H9 (cell line): ENCODE measurements around the gene EFEMP1. TPM values are rescaled to one million over a fixed set of nuclear protein-coding genes. Genes with fewer than 3 reads are reported as not detected.
A peak's percentile ranks its signal among the peaks of the same experiment; 100 is the strongest.

Experiments
- DNase-seq: peaks from one replicate; pipeline ENCODE4 v3.0.0-alpha.2; 2017
- H2AFZ ChIP-seq: one replicate; pipeline ENCODE4 v1.6.1; 2013; ENCODE audit warnings: mild to moderate bottlenecking, low read length, control low read depth, moderate library complexity
- H2AK5ac ChIP-seq: 2 replicates; pipeline ENCODE4 v1.6.1; 2013; ENCODE audit warnings: low read length, control low read depth, mixed read lengths; ENCODE audit not compliant: insufficient read length
- H2BK120ac ChIP-seq: one replicate; pipeline ENCODE4 v1.6.1; 2013; ENCODE audit warnings: low read depth, mild to moderate bottlenecking, low read length, control low read depth, inconsistent platforms; ENCODE audit not compliant: poor library complexity, severe bottlenecking
- H2BK12ac ChIP-seq: 2 replicates; pipeline ENCODE4 v1.6.1; 2013; ENCODE audit warnings: low read length, control low read depth, mixed read lengths, low read depth; ENCODE audit not compliant: insufficient read length
- H2BK15ac ChIP-seq: 2 replicates; pipeline ENCODE4 v1.6.1; 2013; ENCODE audit warnings: low read depth, low read length, control low read depth
- H2BK20ac ChIP-seq: one replicate; pipeline ENCODE4 v1.6.1; 2013; ENCODE audit warnings: low read depth, mild to moderate bottlenecking, low read length, control low read depth, inconsistent platforms; ENCODE audit not compliant: poor library complexity, severe bottlenecking
- H2BK5ac ChIP-seq: 2 replicates; pipeline ENCODE4 v1.6.1; 2013; ENCODE audit warnings: low read length, control low read depth, mixed read lengths; ENCODE audit not compliant: insufficient read length
- H3K14ac ChIP-seq: 2 replicates; pipeline ENCODE4 v1.6.1; 2013; ENCODE audit warnings: low read length, control low read depth; ENCODE audit not compliant: insufficient read depth
- H3K18ac ChIP-seq: 2 replicates; pipeline ENCODE4 v1.6.1; 2013; ENCODE audit warnings: low read depth, mild to moderate bottlenecking, mixed read lengths, low read length, control low read depth; ENCODE audit not compliant: insufficient read length
- H3K23ac ChIP-seq: 2 replicates; pipeline ENCODE4 v1.6.1; 2013; ENCODE audit warnings: low read length, control low read depth, mixed read lengths, low read depth; ENCODE audit not compliant: insufficient read length
- H3K23me2 ChIP-seq: 2 replicates; pipeline ENCODE4 v1.6.1; 2013; ENCODE audit warnings: low read depth, mild to moderate bottlenecking, mixed read lengths, low read length, control low read depth; ENCODE audit not compliant: insufficient read length, poor library complexity, severe bottlenecking
- H3K27ac ChIP-seq: 2 replicates; pipeline ENCODE4 v1.5.1; 2013; ENCODE audit warnings: low read length, control low read depth, mixed read lengths, low read depth; ENCODE audit not compliant: insufficient read length
- H3K27me3 ChIP-seq: 2 replicates; pipeline ENCODE4 v1.6.1; 2013; ENCODE audit warnings: low read length, control low read depth, inconsistent platforms; ENCODE audit not compliant: insufficient read depth
- H3K4ac ChIP-seq: 2 replicates; pipeline ENCODE4 v1.6.1; 2013; ENCODE audit warnings: low read depth, mild to moderate bottlenecking, control low read depth, inconsistent platforms, low read length, moderate library complexity
- H3K4me1 ChIP-seq: 2 replicates; pipeline ENCODE4 v1.6.1; 2013; ENCODE audit warnings: low read length, control low read depth, inconsistent platforms; ENCODE audit not compliant: insufficient read depth
- H3K4me2 ChIP-seq: 2 replicates; pipeline ENCODE4 v1.6.1; 2013; ENCODE audit warnings: low read length, control low read depth, mixed read lengths; ENCODE audit not compliant: insufficient read length, insufficient read depth
- H3K56ac ChIP-seq: 2 replicates; pipeline ENCODE4 v1.6.1; 2013; ENCODE audit warnings: low read depth, mild to moderate bottlenecking, mixed read lengths, low read length, control low read depth; ENCODE audit not compliant: insufficient read length
- H3K79me1 ChIP-seq: 2 replicates; pipeline ENCODE4 v1.6.1; 2013; ENCODE audit warnings: low read depth, mild to moderate bottlenecking, moderate library complexity, low read length, control low read depth, inconsistent platforms; ENCODE audit not compliant: insufficient read depth, poor library complexity, severe bottlenecking
- H3K79me2 ChIP-seq: 2 replicates; pipeline ENCODE4 v1.6.1; 2013; ENCODE audit warnings: low read length, control low read depth, inconsistent platforms; ENCODE audit not compliant: insufficient read depth
- H3K9ac ChIP-seq: 2 replicates; pipeline ENCODE4 v1.6.1; 2013; ENCODE audit warnings: low read length, control low read depth, mixed read lengths; ENCODE audit not compliant: insufficient read length; ENCODE audit errors: extremely low read depth
- H3K9me3 ChIP-seq: one replicate; pipeline ENCODE4 v1.6.1; 2013; ENCODE audit warnings: low read depth, low read length, inconsistent platforms; ENCODE audit not compliant: control insufficient read depth
- H3T11ph ChIP-seq: one replicate; pipeline ENCODE4 v1.6.1; 2013; ENCODE audit warnings: mild to moderate bottlenecking, low read length, control low read depth, inconsistent platforms
- H4K20me1 ChIP-seq: one replicate; pipeline ENCODE4 v1.6.1; 2013; ENCODE audit not compliant: control insufficient read depth, insufficient read length, insufficient read depth
- H4K5ac ChIP-seq: 2 replicates; pipeline ENCODE4 v1.6.1; 2013; ENCODE audit warnings: low read depth, mild to moderate bottlenecking, mixed read lengths, low read length, control low read depth; ENCODE audit not compliant: insufficient read length
- H4K8ac ChIP-seq: replicated peaks from 2 replicates; pipeline ENCODE4 v1.6.1; 2013; ENCODE audit warnings: low read length, control low read depth, mixed read lengths, low read depth; ENCODE audit not compliant: insufficient read length
- H4K91ac ChIP-seq: 2 replicates; pipeline ENCODE4 v1.6.1; 2013; ENCODE audit warnings: low read depth, mild to moderate bottlenecking, moderate library complexity, mixed read lengths, low read length, control low read depth; ENCODE audit not compliant: insufficient read length
- H3K27ac Mint-ChIP-seq, 3 experiments: 2 replicates in 2 of 3; 3 replicates in 1 of 3; pipeline ENCODE4 v1.8.0; 2020 to 2021; ENCODE audit warnings: mixed read lengths in 3 of 3, mild to moderate bottlenecking in 1 of 3, moderate library complexity in 1 of 3
- H3K27me3 Mint-ChIP-seq: 2 replicates; pipeline ENCODE4 v1.8.0; 2021; ENCODE audit warnings: low read depth, mild to moderate bottlenecking, moderate library complexity, mixed read lengths
- H3K36me3 Mint-ChIP-seq, 3 experiments: 2 replicates in 2 of 3; 3 replicates in 1 of 3; pipeline ENCODE4 v1.8.0; 2020 to 2021; ENCODE audit warnings: low read depth in 3 of 3, mixed read lengths in 3 of 3; ENCODE audit not compliant: insufficient read depth in 1 of 3
- H3K4me1 Mint-ChIP-seq, 2 experiments: 2 replicates each; pipeline ENCODE4 v1.8.0; 2020; ENCODE audit warnings: mixed read lengths in 2 of 2
- H3K4me3 Mint-ChIP-seq, 2 experiments: 2 replicates in 1 of 2; 3 replicates in 1 of 2; pipeline ENCODE4 v1.8.0; 2020 to 2021; ENCODE audit warnings: mild to moderate bottlenecking in 2 of 2, mixed read lengths in 2 of 2, moderate library complexity in 1 of 2
- H3K9me3 Mint-ChIP-seq, 2 experiments: 2 replicates in 1 of 2; 3 replicates in 1 of 2; pipeline ENCODE4 v1.8.0; 2020; ENCODE audit warnings: mild to moderate bottlenecking in 2 of 2, mixed read lengths in 2 of 2, moderate library complexity in 1 of 2
- WGBS: extraction: QIAGEN DNeasy Blood & Tissue Kit; methylation state at CpG from one replicate; pipeline ENCODE4 v1.1.7; 2013; ENCODE audit warnings: missing lambda C conversion rate, low lambda C conversion rate, mixed read lengths; ENCODE audit not compliant: insufficient read length; ENCODE audit errors: extremely low coverage; 5-methylcytosine and 5-hydroxymethylcytosine counted together
- total RNA-seq: library from RNA; stranded (reverse); gene quantifications from 2 replicates; pipeline ENCODE4 v1.2.1, GENCODE V29; 2021
- TF ChIP-seq, protein P1 (sequence below): fragments of 200-600 bp; sonication (generic); conservative IDR thresholded peaks from 3 replicates; pipeline ENCODE4 v1.8.0; 2021; ENCODE audit warnings: antibody characterized with exemption, mild to moderate bottlenecking

EFEMP1 gene
- total RNA-seq, 1 experiment from 2014 or later: 3.5 TPM

DNA sequence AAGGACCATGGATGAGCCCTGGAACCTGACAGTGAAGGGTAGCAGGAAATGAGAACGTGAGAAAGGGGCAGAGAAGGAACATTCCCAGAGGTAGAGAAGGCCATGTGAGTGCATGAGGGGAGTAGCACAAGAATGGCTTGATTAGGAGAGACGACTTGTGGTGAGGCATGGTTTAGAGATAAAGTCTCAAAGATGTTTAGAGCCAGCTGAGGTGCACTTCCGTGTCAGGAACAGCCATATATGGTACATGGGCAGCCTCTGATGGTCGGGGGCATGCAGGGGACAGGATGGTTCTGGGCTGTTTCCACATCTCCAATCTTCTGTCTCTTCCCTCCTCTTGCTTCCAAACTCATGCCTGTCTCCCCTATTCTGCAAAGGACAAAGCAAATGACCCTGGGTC is 28.8 kb upstream of the EFEMP1 start:
- Mint-ChIP-seq H3K4me3 (no peak overlapping the region), H3K27ac (peak overlapping the region in 1 of 3 experiments; percentile 30; a peak in 1 of 7 replicates), H3K4me1 (no peaks in the 10 kb centered on the region), H3K27me3 (peaks cover 3% of the 10 kb centered on the region), H3K36me3 (no peaks in the 10 kb centered on the region), H3K9me3 (no peaks in the 10 kb centered on the region)
- H3K9ac ChIP-seq: no peak overlapping the region
- no peaks in the 10 kb centered on the region for H4K20me1 ChIP-seq
- no peak overlapping the region for H2BK12ac ChIP-seq
- H4K5ac ChIP-seq: no peak overlapping the region
- H3K56ac ChIP-seq: no peak overlapping the region
- H2BK20ac ChIP-seq: no peak overlapping the region
- H4K91ac ChIP-seq: no peak overlapping the region
- H3K23ac ChIP-seq: no peak overlapping the region
- no CpG with 5 or more reads among the region's 4 CpGs for WGBS
- H3K18ac ChIP-seq: no peak overlapping the region
- no peak for DNase-seq
- no peak overlapping the region for H3K4me2 ChIP-seq
- H2BK120ac ChIP-seq: no peak overlapping the region
- H2AFZ ChIP-seq: no peak overlapping the region
- no peaks in the 10 kb centered on the region for H3K79me2 ChIP-seq
- no peak overlapping the region for H2BK5ac ChIP-seq
- no peak overlapping the region for H4K8ac ChIP-seq
- no peak overlapping the region for H3K14ac ChIP-seq
- no peaks in the 10 kb centered on the region for H3K79me1 ChIP-seq
- no peak overlapping the region for H3T11ph ChIP-seq
- H3K4me1 ChIP-seq: no peaks in the 10 kb centered on the region
- H2AK5ac ChIP-seq: no peak overlapping the region
- no peak overlapping the region for H3K4ac ChIP-seq
- no peak overlapping the region for H2BK15ac ChIP-seq
- no peaks in the 10 kb centered on the region for H3K27me3 ChIP-seq
- no peaks in the 10 kb centered on the region for H3K23me2 ChIP-seq
- TF ChIP-seq, protein P1, sequence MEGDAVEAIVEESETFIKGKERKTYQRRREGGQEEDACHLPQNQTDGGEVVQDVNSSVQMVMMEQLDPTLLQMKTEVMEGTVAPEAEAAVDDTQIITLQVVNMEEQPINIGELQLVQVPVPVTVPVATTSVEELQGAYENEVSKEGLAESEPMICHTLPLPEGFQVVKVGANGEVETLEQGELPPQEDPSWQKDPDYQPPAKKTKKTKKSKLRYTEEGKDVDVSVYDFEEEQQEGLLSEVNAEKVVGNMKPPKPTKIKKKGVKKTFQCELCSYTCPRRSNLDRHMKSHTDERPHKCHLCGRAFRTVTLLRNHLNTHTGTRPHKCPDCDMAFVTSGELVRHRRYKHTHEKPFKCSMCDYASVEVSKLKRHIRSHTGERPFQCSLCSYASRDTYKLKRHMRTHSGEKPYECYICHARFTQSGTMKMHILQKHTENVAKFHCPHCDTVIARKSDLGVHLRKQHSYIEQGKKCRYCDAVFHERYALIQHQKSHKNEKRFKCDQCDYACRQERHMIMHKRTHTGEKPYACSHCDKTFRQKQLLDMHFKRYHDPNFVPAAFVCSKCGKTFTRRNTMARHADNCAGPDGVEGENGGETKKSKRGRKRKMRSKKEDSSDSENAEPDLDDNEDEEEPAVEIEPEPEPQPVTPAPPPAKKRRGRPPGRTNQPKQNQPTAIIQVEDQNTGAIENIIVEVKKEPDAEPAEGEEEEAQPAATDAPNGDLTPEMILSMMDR: no peak
- H3K27ac ChIP-seq: no peak overlapping the region
- H3K9me3 ChIP-seq: no peaks in the 10 kb centered on the region
